B cell (primary cell): Measurements from ENCODE around the gene STRN. TPM values are rescaled to one million over a fixed set of nuclear protein-coding genes. Genes with fewer than 3 reads are reported as not detected.

Experiments
- ATAC-seq: fragments of 200-7000 bp; cut with Tn5 transposase; one replicate; pipeline ENCODE4 v1.10.0; 2021; ENCODE audit warnings: low read depth, mild to moderate bottlenecking, moderate number of reproducible peaks, moderate library complexity
- CTCF ChIA-PET: fragments of 350-600 bp; sonication (Branson Sonifier 250); formaldehyde crosslinking; loops from one replicate; lab custom pipeline; 2021; ENCODE audit warnings: antibody characterized with exemption, inconsistent platforms; lab: Charles Lee
- POLR2A ChIA-PET: fragments of 350-600 bp; sonication (Branson Sonifier 250); formaldehyde crosslinking; loops from one replicate; lab custom pipeline; 2021; ENCODE audit warnings: antibody characterized with exemption; lab: Charles Lee
- DNase-seq: peaks from one replicate; pipeline ENCODE4 v3.0.0; 2013
- H2AFZ ChIP-seq: 2 replicates; pipeline ENCODE4 v1.6.1; 2012; ENCODE audit warnings: mild to moderate bottlenecking, low read depth, low read length; ENCODE audit not compliant: insufficient read depth, poor library complexity, severe bottlenecking
- H3K27ac ChIP-seq, 2 donors: 1 replicate in 1 of 2; 2 replicates in 1 of 2; pipeline ENCODE4 v1.5.1; 2012 to 2013; ENCODE audit warnings: low read length in 2 of 2, mild to moderate bottlenecking in 2 of 2, moderate library complexity in 1 of 2
- H3K27me3 ChIP-seq, 4 experiments: fragments of 200-600 bp in 1 of 4; sonication (generic) in 1 of 4; replicated peaks in 1 of 4; 1 replicate in 2 of 4; 2 replicates in 2 of 4; pipeline versions ENCODE4 v1.6.1 to v1.7.0; 2013 to 2016; ENCODE audit warnings: low read length in 3 of 4, mild to moderate bottlenecking in 2 of 4, mixed read lengths in 1 of 4, moderate library complexity in 1 of 4; ENCODE audit not compliant: insufficient read depth in 4 of 4, control insufficient read depth in 3 of 4; ENCODE audit errors: control extremely low read depth in 1 of 4
- H3K36me3 ChIP-seq, 2 experiments: replicated peaks in 1 of 2; 1 replicate in 1 of 2; 2 replicates in 1 of 2; pipeline versions ENCODE4 v1.6.1 to v1.7.1; 2013; ENCODE audit warnings: low read length in 1 of 2; ENCODE audit not compliant: insufficient read depth in 2 of 2, control insufficient read depth in 1 of 2; ENCODE audit errors: control extremely low read depth in 1 of 2, extremely low read depth in 1 of 2
- H3K4me1 ChIP-seq, 2 donors: fragments of 200-600 bp in 1 of 2; sonication (generic) in 1 of 2; 1 replicate in 1 of 2; 2 replicates in 1 of 2; pipeline versions ENCODE4 v1.5.1 to v1.6.1; 2013 to 2017; ENCODE audit warnings: low read length in 2 of 2; ENCODE audit not compliant: control insufficient read depth in 2 of 2, insufficient read depth in 2 of 2
- H3K4me2 ChIP-seq: replicated peaks from 2 replicates; pipeline ENCODE3; 2012; ENCODE audit warnings: mild to moderate bottlenecking, low read depth, low read length; ENCODE audit not compliant: poor library complexity, severe bottlenecking
- H3K4me3 ChIP-seq, 5 experiments: fragments of 200-600 bp in 1 of 5; sonication (generic) in 1 of 5; 1 replicate in 3 of 5; 2 replicates in 2 of 5; pipeline versions ENCODE4 v1.5.1 to v1.7.0; 2011 to 2016; ENCODE audit warnings: low read length in 4 of 5, mild to moderate bottlenecking in 4 of 5, low read depth in 2 of 5, control low read depth in 1 of 5, moderate library complexity in 1 of 5; ENCODE audit not compliant: insufficient read depth in 1 of 5; ENCODE audit errors: control extremely low read depth in 1 of 5, extremely low read depth in 1 of 5
- H3K79me2 ChIP-seq: fragments of 200-600 bp; sonication (generic); one replicate; pipeline ENCODE4 v1.6.0; 2016; ENCODE audit warnings: low read length; ENCODE audit not compliant: control insufficient read depth, insufficient read depth
- H3K9ac ChIP-seq: fragments of 200-600 bp; sonication (generic); 2 replicates; pipeline ENCODE4 v1.6.1; 2017; ENCODE audit warnings: mild to moderate bottlenecking, low read length, moderate library complexity
- H3K9me3 ChIP-seq, 3 donors: one replicate each; pipeline versions ENCODE4 v1.6.1 to v1.7.1; 2013; ENCODE audit warnings: low read length in 2 of 3; ENCODE audit not compliant: control insufficient read depth in 2 of 3, insufficient read depth in 1 of 3; ENCODE audit errors: control extremely low read depth in 1 of 3
- H4K20me1 ChIP-seq: 2 replicates; pipeline ENCODE4 v1.6.0; 2012; ENCODE audit warnings: mild to moderate bottlenecking, low read length; ENCODE audit not compliant: insufficient read depth, control insufficient read depth, poor library complexity, severe bottlenecking
- H3K27ac Mint-ChIP-seq: one replicate; pipeline ENCODE4 v1.8.0; 2021; ENCODE audit warnings: mixed read lengths
- H3K27me3 Mint-ChIP-seq: one replicate; pipeline ENCODE4 v1.8.0; 2021; ENCODE audit warnings: mixed read lengths
- H3K4me1 Mint-ChIP-seq: one replicate; pipeline ENCODE4 v1.8.0; 2021; ENCODE audit warnings: mixed read lengths
- H3K4me3 Mint-ChIP-seq: one replicate; pipeline ENCODE4 v1.8.0; 2021; ENCODE audit warnings: mixed read lengths
- H3K9me3 Mint-ChIP-seq: one replicate; pipeline ENCODE4 v1.8.0; 2022; ENCODE audit warnings: mixed read lengths; ENCODE audit not compliant: insufficient read depth
- CTCF ChIP-seq: fragments of 200-600 bp; IDR thresholded peaks from one replicate; pipeline ENCODE4 v1.8.0; 2022; ENCODE audit warnings: antibody characterized with exemption, mild to moderate bottlenecking
- EZH2 ChIP-seq: IDR thresholded peaks from 2 replicates; pipeline ENCODE4 v1.6.1; 2012; ENCODE audit warnings: borderline replicate concordance, low read depth, mild to moderate bottlenecking, moderate library complexity, low read length; ENCODE audit not compliant: insufficient read depth, poor library complexity, severe bottlenecking
- WGBS: methylation state at CpG from one replicate; pipeline ENCODE4 v1.1.5; 2013; ENCODE audit warnings: missing lambda C conversion rate; ENCODE audit not compliant: insufficient coverage; 5-methylcytosine and 5-hydroxymethylcytosine counted together
- intact Hi-C: fragments of 100-400 bp; cut with micrococcal nuclease; formaldehyde crosslinking; loops from one replicate; pipeline ENCODE4 v1.10.0; 2022
- polyA plus RNA-seq: library from polyadenylated mRNA; depleted of rRNA; stranded (reverse); fragments of >200 nt; gene quantifications from 2 replicates; pipeline ENCODE4 v1.2.3, GENCODE V29; 2012
- total RNA-seq, 2 donors: library from RNA; stranded (reverse); fragments of 120-200 nt in 1 of 2; gene quantifications; 1 replicate in 1 of 2; 2 replicates in 1 of 2; pipeline versions ENCODE4 v1.2.3 to v1.2.4, GENCODE V29; 2013 to 2022

STRN gene
- total and polyA plus RNA-seq, 2 donors (not counting 1 experiment from before 2014, with no cell fraction given): 5.8 to 38.6 TPM

GRCh38 chr2:36834731-36835524 lies 131.4 kb downstream of the STRN start:
- POLR2A ChIA-PET: no interaction called here
- Histone ChIP-seq H3K27ac (no peak overlapping the region), H3K4me3 (no peak overlapping the region), H3K9me3 (no peaks in the 10 kb centered on the region), H3K36me3 (no peaks in the 10 kb centered on the region), H3K4me1 (no peaks in the 10 kb centered on the region), H3K4me2 (no peak overlapping the region), H3K79me2 (no peaks in the 10 kb centered on the region), H2AFZ (no peak overlapping the region), H4K20me1 (no peaks in the 10 kb centered on the region), H3K27me3 (no peaks in the 10 kb centered on the region), H3K9ac (no peak overlapping the region)
- H3K27me3 Mint-ChIP-seq: peaks cover 9% of the 10 kb centered on the region
- WGBS: no CpG with 5 or more reads among the region's 5 CpGs
- no peak overlapping the region for H3K4me3 Mint-ChIP-seq
- intact Hi-C loops: no loop called here
- H3K27ac Mint-ChIP-seq: no peak overlapping the region
- CTCF ChIA-PET: no interaction called here
- no peak for TF ChIP-seq EZH2
- no peak for TF ChIP-seq CTCF
- H3K9me3 Mint-ChIP-seq: no peaks in the 10 kb centered on the region
- DNase-seq (no peak), ATAC-seq (no peak)
- H3K4me1 Mint-ChIP-seq: no peaks in the 10 kb centered on the region

GRCh38 chr2:36834203-36834602 lies 132.1 kb downstream of the STRN start:
- ChIA-PET CTCF (no interaction called here), POLR2A (no interaction called here)

More at GRCh38 chr2:36834203-36834602, 132.1 kb downstream of the STRN start:
- Mint-ChIP-seq H3K4me1 (no peaks in the 10 kb centered on the region), H3K27ac (no peak overlapping the region), H3K9me3 (no peaks in the 10 kb centered on the region), H3K27me3 (peaks cover 9% of the 10 kb centered on the region), H3K4me3 (no peak overlapping the region)
- intact Hi-C loops: no loop called here
- Histone ChIP-seq H3K4me2 (no peak overlapping the region), H3K36me3 (no peaks in the 10 kb centered on the region), H3K4me3 (no peak overlapping the region), H3K79me2 (no peaks in the 10 kb centered on the region), H3K27me3 (no peaks in the 10 kb centered on the region), H4K20me1 (no peaks in the 10 kb centered on the region), H3K9me3 (no peaks in the 10 kb centered on the region), H2AFZ (no peak overlapping the region), H3K27ac (no peak overlapping the region), H3K4me1 (no peaks in the 10 kb centered on the region), H3K9ac (no peak overlapping the region)
- WGBS: no CpG with 5 or more reads among the region's 2 CpGs
- TF ChIP-seq CTCF: no peak
- TF ChIP-seq EZH2: no peak
- no peak for ATAC-seq
- no peak for DNase-seq
